ENCODE measurements around the gene RPS14. TPM values are rescaled to one million over a fixed set of nuclear protein-coding genes. Genes with fewer than 3 reads are reported as not detected.
A peak's percentile ranks its signal among the peaks of the same experiment; 100 is the strongest.

The RPS14 gene
- total RNA-seq, 1 donor from 2014 or later: 2,586 TPM

- TF ChIP-seq CTCF (IDR thresholded peaks at IDR 0.05; ENCODE audit: unreplicated experiment): no peak
- Mint-ChIP-seq H3K4me3 (no peak overlapping the region), H3K36me3 (no peaks in the 10 kb centered on the region), H3K27ac (peak overlapping the region; percentile 34), H3K4me1 (peaks cover 3% of the 10 kb centered on the region), H3K27me3 (ENCODE audit: low read depth) (no peaks in the 10 kb centered on the region), H3K9me3 (no peaks in the 10 kb centered on the region)
- no peak for DNase-seq (ENCODE audit: low spot score in 2 of 2, unreplicated experiment in 2 of 2)
Observed at GRCh38 chr5:150434464-150434863, 15.1 kb downstream of the RPS14 start.

DNA sequence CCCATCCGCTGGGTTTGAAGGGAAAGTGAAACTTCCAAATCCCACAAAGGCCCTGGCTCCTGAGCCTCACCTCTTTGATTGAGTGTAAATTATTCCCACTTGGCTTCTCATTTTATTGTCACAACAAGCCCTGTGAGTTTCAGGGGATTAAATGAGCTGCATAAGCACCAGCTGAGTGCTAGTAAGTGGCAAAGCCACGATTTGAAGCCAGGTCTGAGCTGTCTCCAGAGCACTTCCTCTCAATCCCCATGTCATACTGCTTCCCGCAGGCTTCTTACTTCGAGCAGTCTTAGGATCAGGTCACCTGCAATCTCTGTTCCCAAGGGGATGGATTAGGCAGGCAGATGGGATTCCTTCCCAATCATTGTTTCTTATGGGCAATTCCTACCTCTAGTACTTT, 18.0 kb downstream of the RPS14 start:
- no peak for DNase-seq (ENCODE audit: low spot score in 2 of 2, unreplicated experiment in 2 of 2)
- H3K36me3 Mint-ChIP-seq: no peaks in the 10 kb centered on the region
- H3K27ac Mint-ChIP-seq: no peak overlapping the region
- peaks cover 3% of the 10 kb centered on the region for H3K4me1 Mint-ChIP-seq
- no peaks in the 10 kb centered on the region for H3K9me3 Mint-ChIP-seq
- no peak overlapping the region for H3K4me3 Mint-ChIP-seq
- no peak for TF ChIP-seq CTCF (IDR thresholded peaks at IDR 0.05; ENCODE audit: unreplicated experiment)
- H3K27me3 Mint-ChIP-seq (ENCODE audit: low read depth): no peaks in the 10 kb centered on the region

- Mint-ChIP-seq H3K27ac (no peak overlapping the region), H3K36me3 (no peaks in the 10 kb centered on the region), H3K4me3 (no peak overlapping the region), H3K4me1 (peaks cover 3% of the 10 kb centered on the region), H3K9me3 (no peaks in the 10 kb centered on the region), H3K27me3 (ENCODE audit: low read depth) (no peaks in the 10 kb centered on the region)
- DNase-seq (ENCODE audit: low spot score in 2 of 2, unreplicated experiment in 2 of 2): no peak
- no peak for TF ChIP-seq CTCF (IDR thresholded peaks at IDR 0.05; ENCODE audit: unreplicated experiment)
Observed at GRCh38 chr5:150431048-150431447, 18.5 kb downstream of the RPS14 start.

GRCh38 chr5:150429410-150429873, 20.1 kb downstream of the RPS14 start:
- no peak for DNase-seq (ENCODE audit: low spot score in 2 of 2, unreplicated experiment in 2 of 2)
- H3K36me3 Mint-ChIP-seq: no peaks in the 10 kb centered on the region
- H3K4me3 Mint-ChIP-seq: no peak overlapping the region
- no peak for TF ChIP-seq CTCF (IDR thresholded peaks at IDR 0.05; ENCODE audit: unreplicated experiment)
- no peaks in the 10 kb centered on the region for H3K27me3 Mint-ChIP-seq (ENCODE audit: low read depth)
- H3K27ac Mint-ChIP-seq: no peak overlapping the region
- no peaks in the 10 kb centered on the region for H3K9me3 Mint-ChIP-seq
- no peaks in the 10 kb centered on the region for H3K4me1 Mint-ChIP-seq

DNA sequence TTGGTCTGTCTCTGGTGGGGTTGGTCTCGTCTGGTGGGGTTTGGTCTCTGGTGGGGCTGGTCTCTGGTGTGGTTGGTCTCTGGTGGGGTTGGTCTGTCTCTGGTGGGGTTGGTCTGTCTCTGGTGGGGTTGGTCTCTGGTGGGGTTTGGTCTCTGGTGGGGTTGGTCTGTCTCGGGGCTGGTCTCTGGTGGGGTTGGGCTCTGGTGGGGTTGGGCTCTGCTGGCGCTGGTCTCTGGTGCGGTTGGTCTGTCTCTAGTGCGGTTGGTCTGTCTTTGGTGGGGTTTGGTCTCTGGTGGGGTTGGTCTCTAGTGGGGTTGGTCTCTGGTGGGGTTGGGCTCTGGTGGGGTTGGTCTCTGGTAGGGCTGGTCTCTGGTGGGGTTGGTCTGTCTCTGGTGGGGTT, 20.6 kb downstream of the RPS14 start:
- Mint-ChIP-seq H3K27me3 (ENCODE audit: low read depth) (no peaks in the 10 kb centered on the region), H3K27ac (no peak overlapping the region), H3K4me3 (no peak overlapping the region), H3K36me3 (no peaks in the 10 kb centered on the region), H3K4me1 (no peaks in the 10 kb centered on the region), H3K9me3 (no peaks in the 10 kb centered on the region)
- no peak for DNase-seq (ENCODE audit: low spot score in 2 of 2, unreplicated experiment in 2 of 2)
- no peak for TF ChIP-seq CTCF (IDR thresholded peaks at IDR 0.05; ENCODE audit: unreplicated experiment)

Data from mesothelial cell of epicardium (in vitro differentiated cells).